ENCODE results near the gene PAX3. TPM values are rescaled to one million over a fixed set of nuclear protein-coding genes. Genes with fewer than 3 reads are reported as not detected.

The PAX3 gene
- polyA plus RNA-seq, 3 donors, result not detected

GRCh38 chr2:222310747-222311318, 12.0 kb upstream of the PAX3 start:
- Histone ChIP-seq H4K20me1 (ENCODE audit: insufficient read depth, low read length) (no peaks in the 10 kb centered on the region), H3K36me3 (replicated peaks in 1 of 2; ENCODE audit: control insufficient read depth in 1 of 2, insufficient read depth in 2 of 2, low read length in 2 of 2) (no peaks in the 10 kb centered on the region), H2AFZ (ENCODE audit: insufficient read depth, low read depth, low read length, poor library complexity, severe bottlenecking) (no peak overlapping the region), H3K9me3 (replicated peaks in 1 of 2; ENCODE audit: control insufficient read depth in 1 of 2, insufficient read depth in 1 of 2, low read length in 2 of 2) (peaks cover 19 to 58% of the 10 kb centered on the region in 2 donors), H3K4me3 (replicated peaks in 1 of 3; ENCODE audit: low read depth in 2 of 3, low read length in 3 of 3) (no peak overlapping the region), H3K4me1 (ENCODE audit: control insufficient read depth in 1 of 2, insufficient read depth in 2 of 2, low read length in 2 of 2) (peaks cover 21 to 22% of the 10 kb centered on the region in 2 donors), H3K27ac (ENCODE audit: low read depth in 1 of 2, low read length in 2 of 2) (no peak overlapping the region), H3K79me2 (ENCODE audit: insufficient read depth, low read length) (no peaks in the 10 kb centered on the region), H3K4me2 (replicated peaks; ENCODE audit: extremely low read depth, low read length, poor library complexity, severe bottlenecking) (no peak overlapping the region), H3K9ac (ENCODE audit: insufficient read depth, low read length, poor library complexity, severe bottlenecking) (no peak overlapping the region), H3K27me3 (ENCODE audit: control insufficient read depth in 2 of 2, insufficient read depth in 2 of 2, low read length in 2 of 2) (peaks cover 96 to 100% of the 10 kb centered on the region in 2 donors)
- DNase-seq, result no peak
- peaks cover 38% of the 10 kb centered on the region for H3K4me1 Mint-ChIP-seq
- intact Hi-C loops (cut with micrococcal nuclease), result loop anchor here in 1 of 2 donors (10.0 kb wide), 1 partner anchor 174 kb away; no protein-coding TSS in a partner anchor
- peaks cover 9 to 17% of the 10 kb centered on the region in 2 donors for H3K36me3 Mint-ChIP-seq
- no peak overlapping the region for H3K27ac Mint-ChIP-seq
- peaks cover 98 to 100% (median 100%) of the 10 kb centered on the region in 3 donors for H3K27me3 Mint-ChIP-seq (ENCODE audit: low read depth in 3 of 3)
- WGBS (ENCODE audit: insufficient coverage), result 21% methylated on average over 8 of the region's 11 CpGs
- TF ChIP-seq CTCF (IDR thresholded peaks at IDR 0.05), result no peak
- peaks cover 2 to 54% (median 45%) of the 10 kb centered on the region in 7 donors for H3K9me3 Mint-ChIP-seq
- peak overlapping the region in 1 of 2 donors; percentile 84 for H3K4me3 Mint-ChIP-seq

- H4K20me1 ChIP-seq (ENCODE audit: insufficient read depth, low read length), result no peaks in the 10 kb centered on the region
- TF ChIP-seq CTCF (IDR thresholded peaks at IDR 0.05), result no peak
- WGBS (ENCODE audit: insufficient coverage), result 17% methylated on average over 1 of the region's 2 CpGs
- H3K9me3 ChIP-seq (replicated peaks in 1 of 2; ENCODE audit: control insufficient read depth in 1 of 2, insufficient read depth in 1 of 2, low read length in 2 of 2), result peaks cover 19 to 58% of the 10 kb centered on the region in 2 donors
- peaks cover 13 to 17% of the 10 kb centered on the region in 2 donors for H3K36me3 Mint-ChIP-seq
- H3K4me3 Mint-ChIP-seq, result peak overlapping the region in 1 of 2 donors; percentile 84
- H3K79me2 ChIP-seq (ENCODE audit: insufficient read depth, low read length), result no peaks in the 10 kb centered on the region
- no peak for DNase-seq
- H3K9ac ChIP-seq (ENCODE audit: insufficient read depth, low read length, poor library complexity, severe bottlenecking), result no peak overlapping the region
- no peak overlapping the region for H3K27ac Mint-ChIP-seq
- peaks cover 32% of the 10 kb centered on the region in 2 donors for H3K4me1 ChIP-seq (ENCODE audit: control insufficient read depth in 1 of 2, insufficient read depth in 2 of 2, low read length in 2 of 2)
- H3K27me3 Mint-ChIP-seq (ENCODE audit: low read depth in 3 of 3), result peaks cover 92 to 100% (median 96%) of the 10 kb centered on the region in 3 donors
- peaks cover 2 to 59% (median 50%) of the 10 kb centered on the region in 7 donors for H3K9me3 Mint-ChIP-seq
- H3K4me1 Mint-ChIP-seq, result peaks cover 48% of the 10 kb centered on the region
- H3K4me2 ChIP-seq (replicated peaks; ENCODE audit: extremely low read depth, low read length, poor library complexity, severe bottlenecking), result no peak overlapping the region
- peaks cover 85 to 97% of the 10 kb centered on the region in 2 donors for H3K27me3 ChIP-seq (ENCODE audit: control insufficient read depth in 2 of 2, insufficient read depth in 2 of 2, low read length in 2 of 2)
- intact Hi-C loops (cut with micrococcal nuclease), result loop anchor here in 1 of 2 donors (10.0 kb wide), 1 partner anchor 175 kb away; no protein-coding TSS in a partner anchor
- H3K27ac ChIP-seq (ENCODE audit: low read depth in 1 of 2, low read length in 2 of 2), result no peak overlapping the region
- H3K36me3 ChIP-seq (replicated peaks in 1 of 2; ENCODE audit: control insufficient read depth in 1 of 2, insufficient read depth in 2 of 2, low read length in 2 of 2), result no peaks in the 10 kb centered on the region
- H2AFZ ChIP-seq (ENCODE audit: insufficient read depth, low read depth, low read length, poor library complexity, severe bottlenecking), result no peak overlapping the region
- H3K4me3 ChIP-seq (replicated peaks in 1 of 3; ENCODE audit: low read depth in 2 of 3, low read length in 3 of 3), result no peak overlapping the region
These were observed 11.0 kb upstream of the PAX3 start for GRCh38 chr2:222309766-222310165.

All from CD14-positive monocyte (primary cell).